NCI-H1048 (cell line): ENCODE results near the gene NAB2.
"Not testable (repeated sequence)": the region's sequence is repeated elsewhere in the genome, so short reads cannot be mapped to it uniquely, and the experiment has no call there.

Experiments used
- DNase-seq: peaks from one replicate; lab custom pipeline; 2025; lab: John Stamatoyannopoulos, UW

Gene NAB2

DNA sequence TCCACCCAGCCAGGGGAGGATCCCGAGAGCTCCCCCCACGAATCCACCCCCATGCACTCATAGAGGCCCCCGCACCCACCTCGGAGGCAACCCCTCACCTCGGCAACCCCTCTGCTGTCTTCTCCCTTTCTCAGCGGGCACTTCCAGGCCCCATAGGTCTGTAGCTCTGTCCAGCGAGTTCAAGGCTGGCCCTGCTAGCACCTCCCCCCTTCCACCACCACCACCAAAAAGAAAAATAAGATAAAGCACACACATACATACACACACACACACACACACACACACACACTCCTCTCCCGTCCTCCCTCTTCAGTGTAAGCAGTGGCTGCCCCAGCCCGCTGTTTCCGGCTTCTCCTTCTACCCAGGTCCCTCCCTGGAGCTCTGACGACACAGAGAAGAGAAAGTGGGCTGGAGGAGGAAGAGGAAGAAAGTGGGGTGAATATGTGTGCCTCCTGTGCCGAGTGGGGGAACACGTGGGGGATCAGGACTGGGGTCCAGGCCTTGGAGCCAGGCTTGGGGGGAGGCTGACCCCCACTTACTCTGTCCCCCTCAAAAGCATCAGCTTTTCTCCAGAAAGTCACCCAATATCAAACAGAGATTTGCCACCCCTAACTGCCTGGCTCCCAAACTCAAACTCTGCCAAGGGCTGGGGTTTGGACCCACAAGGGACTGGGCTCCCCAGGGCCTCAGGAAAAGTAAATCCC is 22.3 kb downstream of the NAB2 start, which contains the start of gene STAT6:
Gene STAT6 (minus strand): TSS at position 332 of the 704 bp plus-strand sequence. CDS start 3,084 bp downstream, outside the sequence.
- DNase-seq, result no peak

DNA sequence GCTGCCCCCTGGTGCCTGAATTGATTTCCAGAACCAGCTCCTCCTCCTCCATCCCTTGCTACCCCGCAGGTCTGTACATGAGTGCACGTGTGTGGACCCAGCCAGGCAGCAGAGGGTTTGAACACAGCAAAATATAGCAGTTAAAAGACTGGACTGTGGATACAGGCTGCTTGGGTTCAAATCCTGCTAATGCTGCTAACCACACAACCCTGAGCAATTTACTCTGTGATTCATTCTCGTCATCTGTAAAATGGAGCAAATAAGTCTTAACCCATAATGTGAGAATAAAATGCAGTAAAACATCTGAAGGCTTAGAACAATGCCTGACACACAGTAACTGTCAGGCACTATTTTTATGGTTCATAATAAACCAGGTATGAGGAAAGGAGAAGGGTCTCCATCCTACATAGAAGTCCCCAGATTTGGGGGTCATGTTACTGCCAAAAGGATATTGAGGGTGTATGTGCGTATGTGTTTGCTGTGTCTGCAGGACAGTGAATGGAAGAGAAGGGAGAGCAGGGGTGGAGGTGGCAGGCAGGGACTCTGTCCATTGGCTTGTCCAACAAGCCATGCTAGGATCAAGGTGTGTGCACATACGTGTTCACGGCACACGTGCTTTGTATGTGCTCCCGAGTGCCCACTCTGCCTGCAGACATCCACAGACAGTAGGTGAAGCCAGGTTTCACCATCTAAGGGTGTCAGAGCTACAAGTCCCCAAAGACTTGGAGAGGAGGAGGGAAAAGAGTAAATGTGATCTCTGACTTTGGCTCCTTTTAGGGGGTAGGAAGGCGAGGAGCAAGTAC is 23.8 kb downstream of the NAB2 start:
- no peak for DNase-seq

DNA sequence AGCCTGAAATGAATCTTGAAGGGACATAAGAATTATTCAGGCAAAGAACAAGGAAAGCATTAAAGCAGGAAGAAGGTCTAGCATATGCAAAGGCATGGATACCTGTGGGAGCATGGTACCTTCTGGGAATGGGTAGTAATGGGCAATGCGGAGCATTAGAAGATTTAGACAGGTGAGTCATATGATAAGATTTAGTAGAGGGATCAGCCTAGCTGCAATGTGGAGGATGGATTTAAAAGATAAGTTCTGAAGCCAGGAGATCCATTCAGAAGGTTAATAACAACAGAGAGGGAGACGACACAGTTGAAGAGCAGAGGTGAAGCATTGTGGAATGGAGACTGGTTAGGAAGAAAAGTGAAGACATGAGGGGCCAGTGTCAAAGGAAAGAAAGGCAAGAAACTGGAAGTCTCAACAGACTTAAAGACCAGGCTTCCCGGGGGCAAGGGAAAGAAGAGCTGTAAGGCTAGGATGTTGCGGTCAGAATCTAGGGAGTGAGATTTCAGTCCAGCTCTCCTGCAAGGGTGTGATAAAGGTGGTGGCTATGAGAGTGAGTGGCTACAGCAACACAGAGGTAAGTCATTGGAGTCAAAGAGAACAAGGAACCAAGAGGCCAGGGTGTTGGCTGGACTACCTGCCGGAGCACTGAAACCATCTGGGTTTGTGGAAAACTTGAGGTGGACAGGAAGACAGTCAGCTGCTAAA is 27.8 kb downstream of the NAB2 start:
- no peak for DNase-seq

DNA sequence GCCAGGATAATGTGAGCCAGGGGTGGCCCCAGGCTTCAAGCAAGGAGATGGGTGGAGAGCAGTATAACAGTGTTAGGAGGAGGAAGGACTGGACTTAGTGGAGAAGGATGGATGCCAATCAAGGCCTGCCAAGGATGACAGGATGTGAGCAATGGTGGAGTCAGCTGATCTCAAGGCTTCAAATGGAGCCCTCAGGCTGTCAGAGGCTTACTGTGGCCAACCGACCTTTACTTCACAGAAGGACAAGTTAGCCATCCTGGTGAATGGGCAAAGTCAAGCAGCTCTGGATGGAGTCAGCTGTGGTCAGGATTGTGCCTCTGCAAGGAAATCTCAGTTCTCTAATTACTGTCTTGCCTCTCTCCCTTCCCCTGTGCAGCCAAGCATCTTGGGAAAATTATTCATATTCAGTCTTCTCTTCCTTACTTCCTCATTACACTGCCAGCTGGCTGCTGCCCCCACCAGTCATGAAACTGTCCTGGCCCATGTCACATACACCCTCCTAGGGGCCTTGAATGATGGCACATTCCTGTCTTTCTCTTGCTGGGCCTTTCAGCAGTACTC is 29.9 kb downstream of the NAB2 start:
- no peak for DNase-seq

DNA sequence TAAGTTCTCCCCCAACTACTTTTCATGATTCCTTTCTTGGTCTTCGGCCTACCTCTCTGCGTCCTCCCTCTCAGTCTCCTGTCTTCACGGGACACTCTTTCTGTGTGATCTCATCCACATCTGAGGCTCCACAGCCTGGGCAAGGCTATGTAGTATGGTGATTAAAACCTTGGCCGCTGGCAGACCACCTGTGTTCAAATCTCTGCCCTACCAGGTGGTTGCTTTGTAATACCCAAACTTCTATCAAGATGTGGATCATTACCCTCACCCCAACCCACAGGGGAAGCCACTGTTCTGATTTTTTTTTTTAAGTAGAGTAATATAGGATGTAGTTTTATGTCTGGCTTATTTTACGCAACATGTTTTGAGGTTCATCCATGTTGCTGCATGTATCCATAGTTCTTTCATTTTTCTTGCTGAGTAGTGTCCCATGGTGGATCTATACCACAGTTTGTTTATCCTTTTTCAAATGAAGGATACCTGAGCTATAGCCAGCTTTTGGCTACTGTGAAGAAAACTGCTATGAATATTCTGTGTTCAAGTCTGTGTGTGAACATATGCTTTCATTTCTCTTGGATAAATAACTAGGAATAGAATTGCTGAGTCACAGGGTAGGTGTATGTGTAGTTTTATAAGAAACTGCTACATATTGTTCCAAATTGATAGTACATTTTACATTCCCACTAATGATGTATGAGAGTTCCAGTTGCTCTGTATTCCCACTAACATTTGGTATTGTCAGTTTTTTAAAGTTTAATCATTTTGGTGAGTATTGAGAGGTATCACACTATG is 30.6 kb downstream of the NAB2 start:
- DNase-seq, result no peak

DNA sequence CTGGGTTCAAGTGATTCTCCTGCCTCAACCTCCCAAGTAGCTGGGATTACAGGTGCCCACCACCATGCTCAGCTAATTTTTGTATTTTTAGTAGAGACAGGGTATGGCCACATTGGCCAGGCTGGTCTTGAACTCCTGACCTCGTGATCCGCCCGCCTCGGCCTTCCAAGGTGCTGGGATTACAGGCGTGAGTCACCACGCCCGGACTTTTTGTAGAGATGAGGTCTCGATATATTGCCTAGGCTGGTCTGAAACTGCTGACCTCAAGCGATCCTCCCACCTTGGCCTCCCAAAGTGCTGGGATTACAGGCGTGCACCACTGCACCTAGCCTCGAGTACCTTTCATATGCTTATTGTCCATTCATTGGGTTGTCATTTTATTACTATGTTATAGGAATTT is 31.8 kb downstream of the NAB2 start:
- DNase-seq, result not testable (repeated sequence)

DNA sequence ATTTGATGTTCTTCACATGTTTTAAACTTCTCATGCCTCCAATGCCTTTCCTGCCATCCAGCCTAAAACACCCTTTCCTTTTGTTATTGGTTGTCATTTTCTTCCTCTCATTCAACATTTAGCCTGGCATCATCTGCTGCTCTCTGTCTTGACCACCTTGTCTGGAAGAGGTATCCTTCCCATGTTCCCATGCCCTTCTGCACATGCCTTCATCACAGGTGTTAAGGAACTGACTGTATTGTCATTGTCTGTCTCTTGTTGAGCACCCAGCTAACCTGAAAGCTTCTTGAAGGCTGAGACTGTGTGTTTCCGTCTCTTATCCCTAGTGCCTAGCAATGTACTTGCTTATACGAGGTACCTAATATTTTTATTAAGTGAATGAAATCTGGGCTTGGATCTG is 34.9 kb downstream of the NAB2 start:
- no peak for DNase-seq

DNA sequence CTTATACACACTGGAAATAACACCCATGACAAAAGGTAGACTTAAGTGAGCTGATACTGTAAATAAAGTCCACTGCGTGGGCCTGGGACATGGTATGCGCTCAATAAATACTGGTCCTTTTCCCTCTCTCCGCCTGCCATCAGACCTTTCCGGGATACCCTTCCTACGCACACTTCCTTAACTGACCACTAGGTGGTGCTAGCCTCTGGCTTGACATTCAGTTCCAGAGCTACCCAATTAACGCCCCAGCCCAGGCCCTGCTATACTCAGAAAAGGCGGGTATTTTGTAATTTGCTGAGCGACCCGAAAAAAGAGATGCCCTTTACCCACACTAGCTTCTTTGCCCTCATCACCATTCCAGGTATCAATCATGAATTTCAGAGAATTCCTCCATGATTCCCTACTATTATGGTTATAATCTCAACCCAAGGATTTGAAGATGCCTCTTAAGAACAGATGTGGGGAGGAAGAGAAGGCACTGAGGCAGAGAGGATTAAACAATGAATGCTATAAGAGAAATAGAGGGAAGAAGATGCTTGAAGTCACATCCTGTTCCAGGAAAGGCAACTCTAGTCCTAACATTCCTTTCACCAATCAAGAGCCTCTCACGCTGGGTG is 35.5 kb downstream of the NAB2 start:
- peak; percentile 66 for DNase-seq

DNA sequence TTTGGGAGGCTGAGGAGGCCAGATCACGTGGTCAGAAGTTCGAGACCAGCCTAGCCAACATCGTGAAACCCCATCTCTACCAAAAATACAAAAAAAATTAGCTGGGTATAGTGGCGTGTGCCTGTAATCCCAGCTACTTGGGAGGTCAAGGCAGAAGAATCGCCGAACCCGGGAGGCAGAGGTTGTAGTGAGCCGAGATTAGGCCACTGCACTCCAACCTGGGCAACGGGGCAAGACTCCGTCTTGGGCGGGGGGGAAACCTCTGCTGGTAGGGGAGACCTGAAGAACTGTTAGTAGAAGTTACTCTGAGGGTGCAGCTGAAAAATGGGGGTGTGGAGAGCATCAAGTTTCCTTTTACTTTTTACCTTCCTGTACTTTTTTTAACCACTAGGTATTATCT is 37.1 kb downstream of the NAB2 start:
- DNase-seq, result no peak

DNA sequence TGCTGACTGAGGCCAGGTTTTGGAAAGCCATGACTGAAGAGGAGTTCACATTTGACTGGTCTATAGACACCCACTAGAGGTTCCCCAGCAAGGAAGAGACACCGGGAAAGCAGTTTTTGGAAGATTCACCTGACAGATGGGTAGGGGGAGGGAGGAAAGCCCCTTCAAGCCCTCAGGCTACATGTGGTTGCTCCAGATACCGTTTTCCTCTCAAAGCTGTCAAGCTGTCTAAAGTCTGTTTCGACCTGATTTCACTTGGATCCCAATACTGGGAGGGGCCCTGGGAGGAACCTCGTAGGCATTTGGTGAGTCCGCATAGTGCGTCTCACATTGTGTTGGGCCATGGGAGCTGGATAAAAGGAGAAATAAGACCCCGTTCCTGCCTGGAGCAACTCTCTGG is 37.6 kb downstream of the NAB2 start:
- no peak for DNase-seq

DNA sequence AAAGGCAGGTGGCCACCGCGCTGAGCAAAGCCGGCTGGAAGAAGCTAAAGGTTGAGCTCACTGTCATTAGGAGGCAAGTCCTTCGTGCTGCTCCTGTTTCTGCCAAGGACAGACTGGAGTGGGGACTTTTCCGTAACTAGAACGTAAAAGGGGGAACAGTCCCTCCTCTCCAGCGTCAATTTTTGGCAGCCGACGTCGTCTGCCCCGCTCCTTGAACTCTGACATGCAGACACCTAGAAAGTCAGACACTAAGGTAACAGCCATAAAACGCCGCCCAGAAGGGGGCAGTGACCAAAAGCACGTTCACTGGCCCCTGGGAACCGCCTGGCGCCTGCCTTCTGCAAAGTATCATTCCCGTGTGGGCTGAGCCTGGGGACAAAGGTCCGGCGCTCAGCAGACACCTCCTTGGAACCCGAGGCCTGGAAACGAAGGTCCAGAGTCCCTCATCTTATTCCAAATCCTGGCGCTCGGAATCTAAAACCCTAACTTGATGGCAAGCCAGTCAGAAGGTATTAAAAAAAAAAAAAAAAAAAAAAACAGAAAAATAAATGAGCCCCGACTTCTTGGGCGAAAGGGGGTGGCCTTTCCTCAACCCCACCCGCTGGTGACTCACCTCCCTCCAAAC is 38.3 kb downstream of the NAB2 start:
- no peak for DNase-seq

DNA sequence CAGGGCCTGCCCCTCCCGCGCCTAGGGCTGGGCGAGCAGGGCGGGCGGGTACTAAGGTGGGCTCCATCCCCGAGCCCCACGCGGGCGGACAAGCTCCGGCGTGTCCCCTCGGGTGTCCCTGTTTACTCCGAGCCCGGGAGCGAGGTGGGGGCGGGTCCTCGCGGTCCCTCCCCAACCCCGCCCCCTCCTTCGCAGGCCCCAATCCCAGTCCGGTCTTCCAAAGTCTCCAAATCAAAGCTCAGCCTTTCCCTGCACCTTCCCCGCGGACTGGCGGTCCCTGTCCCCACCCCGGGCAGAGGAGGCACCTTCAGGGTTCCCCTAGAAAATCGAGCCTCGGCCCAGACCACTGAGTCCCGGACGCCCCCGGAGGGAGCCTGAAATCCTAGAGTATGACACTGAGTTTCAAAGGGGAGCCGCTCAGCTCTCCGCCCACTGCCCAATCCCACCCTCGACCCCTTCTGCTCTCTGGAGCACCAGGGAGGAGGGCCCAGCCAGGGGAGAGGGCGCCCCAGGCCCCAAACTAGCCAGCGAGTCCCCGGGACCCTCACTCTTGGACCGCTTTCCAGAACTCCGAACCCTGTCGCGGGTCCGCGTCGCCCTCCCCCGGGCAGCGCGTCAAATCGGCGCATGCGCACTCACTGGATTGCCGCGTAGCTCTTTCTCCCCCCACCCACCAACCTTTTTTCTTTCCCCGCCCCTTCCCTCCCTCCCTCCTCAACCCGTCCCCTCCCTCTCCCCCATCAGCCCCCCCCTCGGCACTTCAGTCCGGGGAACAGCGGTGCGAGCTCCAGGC is 39.0 kb downstream of the NAB2 start, which contains the start of gene LRP1:
Gene LRP1 (plus strand): TSS at position 758 of the 793 bp plus-strand sequence. CDS start 482 bp downstream, outside the sequence.
- DNase-seq, result no peak

DNA sequence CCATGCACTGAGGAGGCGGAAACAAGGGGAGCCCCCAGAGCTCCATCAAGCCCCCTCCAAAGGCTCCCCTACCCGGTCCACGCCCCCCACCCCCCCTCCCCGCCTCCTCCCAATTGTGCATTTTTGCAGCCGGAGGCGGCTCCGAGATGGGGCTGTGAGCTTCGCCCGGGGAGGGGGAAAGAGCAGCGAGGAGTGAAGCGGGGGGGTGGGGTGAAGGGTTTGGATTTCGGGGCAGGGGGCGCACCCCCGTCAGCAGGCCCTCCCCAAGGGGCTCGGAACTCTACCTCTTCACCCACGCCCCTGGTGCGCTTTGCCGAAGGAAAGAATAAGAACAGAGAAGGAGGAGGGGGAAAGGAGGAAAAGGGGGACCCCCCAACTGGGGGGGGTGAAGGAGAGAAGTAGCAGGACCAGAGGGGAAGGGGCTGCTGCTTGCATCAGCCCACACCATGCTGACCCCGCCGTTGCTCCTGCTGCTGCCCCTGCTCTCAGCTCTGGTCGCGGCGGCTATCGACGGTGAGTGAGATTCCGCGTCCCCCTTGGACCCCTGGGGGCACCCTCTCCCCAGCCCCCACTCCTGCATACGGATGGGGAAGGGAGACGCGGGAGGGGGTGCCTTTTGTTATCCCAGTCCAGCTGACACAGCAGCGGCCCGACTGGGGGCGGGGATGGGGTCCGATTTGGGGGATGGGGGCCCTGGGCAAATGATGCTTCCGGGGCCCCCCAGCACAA is 39.8 kb downstream of the NAB2 start:
- no peak for DNase-seq

DNA sequence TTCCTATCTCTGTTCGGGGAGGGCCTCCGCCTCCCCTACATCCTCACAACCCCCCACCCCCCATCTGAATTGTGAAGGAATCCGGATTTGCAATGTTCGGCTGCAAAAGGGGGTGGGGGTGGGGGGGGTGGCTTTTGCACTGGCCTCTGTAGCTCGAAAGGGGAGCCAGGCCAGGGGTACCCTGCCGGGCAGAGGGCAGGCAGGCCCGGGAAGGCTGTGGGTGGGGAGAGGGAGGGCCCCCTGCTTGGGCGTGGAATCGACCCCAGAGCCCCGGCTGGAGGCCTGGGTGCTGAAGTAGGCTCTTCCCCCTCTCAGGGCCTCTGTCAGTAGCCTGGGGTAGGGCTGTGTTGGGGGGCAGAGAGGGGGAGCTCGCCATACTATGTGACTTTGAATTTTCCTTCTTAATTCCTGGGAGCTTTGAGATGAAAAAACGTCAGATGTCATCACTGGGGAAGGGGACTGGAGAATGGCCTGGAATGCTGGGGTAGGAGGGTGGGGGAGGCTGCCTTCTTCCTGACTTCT is 40.5 kb downstream of the NAB2 start:
- no peak for DNase-seq

DNA sequence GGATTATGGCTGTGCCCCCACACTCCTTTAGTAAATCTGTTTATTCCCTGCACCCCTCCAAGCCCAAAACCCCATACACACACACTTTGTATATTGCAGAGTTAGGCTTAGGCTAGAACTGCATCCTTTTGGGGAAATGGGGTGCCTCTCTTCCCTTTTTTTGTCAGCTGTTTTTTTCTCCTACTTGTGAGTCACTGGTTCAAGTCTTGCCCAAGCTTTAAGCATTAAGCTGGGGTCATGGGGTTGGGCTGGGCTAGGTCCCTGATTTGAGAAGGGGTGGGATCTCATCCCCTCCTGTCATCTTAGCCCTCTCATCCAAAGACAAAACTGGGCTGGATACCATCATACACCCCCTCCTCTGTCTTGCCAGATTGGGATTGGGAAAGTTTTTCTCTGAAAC is 41.0 kb downstream of the NAB2 start:
- DNase-seq, result no peak

DNA sequence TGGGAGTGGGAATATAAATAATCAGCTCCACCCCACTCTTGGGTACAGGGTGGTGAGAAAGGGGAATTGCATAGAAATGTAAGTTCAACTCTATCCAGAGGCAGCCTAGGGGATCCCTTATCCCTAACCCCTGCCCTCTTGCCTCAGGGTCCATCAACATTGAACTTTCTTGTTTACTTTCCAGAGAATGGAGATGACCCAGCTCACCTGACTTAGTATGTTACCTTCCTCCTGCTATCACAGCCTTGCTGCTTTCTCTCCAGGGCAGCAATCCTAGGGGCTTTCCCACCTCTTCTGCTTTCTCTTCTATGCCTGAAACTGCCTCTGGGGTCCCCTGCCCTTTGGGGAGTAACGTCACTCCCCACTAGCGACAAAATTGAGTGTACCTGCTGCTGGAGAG is 42.0 kb downstream of the NAB2 start:
- no peak for DNase-seq

DNA sequence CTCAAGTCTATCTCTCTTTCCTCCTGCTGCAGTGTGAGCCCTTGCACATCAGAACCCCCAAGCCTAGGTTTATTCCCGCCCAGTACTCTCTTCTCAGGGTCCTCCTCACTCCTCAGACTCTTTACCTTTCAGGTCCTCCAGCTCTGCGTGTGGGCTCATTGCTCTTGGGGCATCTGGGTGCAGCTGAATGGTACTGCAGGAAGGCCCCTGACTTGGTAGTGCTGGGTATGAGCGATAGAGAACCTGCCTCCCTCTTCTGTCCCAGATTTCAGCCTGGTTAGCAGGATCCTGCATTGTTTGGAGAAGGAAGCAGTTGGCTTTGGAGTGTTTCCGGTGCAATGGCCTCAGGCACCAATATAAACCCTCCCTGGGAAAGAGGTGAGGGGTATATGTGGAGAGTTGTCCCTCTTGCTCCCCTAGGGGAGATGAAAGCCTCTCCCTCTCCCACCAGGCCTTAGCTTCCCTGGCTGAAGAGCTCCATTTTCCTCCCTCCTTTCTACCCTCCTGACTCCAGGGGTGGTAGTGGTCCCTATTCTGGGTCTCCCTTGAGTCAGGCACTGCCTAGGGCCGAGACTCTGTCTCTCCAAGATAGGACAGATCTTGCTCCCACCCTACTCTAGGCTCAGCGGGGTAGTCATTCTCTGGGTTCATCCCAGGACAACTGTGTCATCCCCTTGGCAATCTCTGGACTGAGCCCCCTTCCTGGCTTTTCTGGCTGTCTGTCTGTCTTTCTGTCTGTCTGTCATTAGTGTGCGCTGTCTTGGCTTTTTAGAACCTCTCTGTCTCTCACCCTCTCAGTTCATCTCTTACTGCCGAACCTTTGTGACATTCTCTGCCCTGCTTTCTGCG is 43.2 kb downstream of the NAB2 start:
- DNase-seq, result no peak

DNA sequence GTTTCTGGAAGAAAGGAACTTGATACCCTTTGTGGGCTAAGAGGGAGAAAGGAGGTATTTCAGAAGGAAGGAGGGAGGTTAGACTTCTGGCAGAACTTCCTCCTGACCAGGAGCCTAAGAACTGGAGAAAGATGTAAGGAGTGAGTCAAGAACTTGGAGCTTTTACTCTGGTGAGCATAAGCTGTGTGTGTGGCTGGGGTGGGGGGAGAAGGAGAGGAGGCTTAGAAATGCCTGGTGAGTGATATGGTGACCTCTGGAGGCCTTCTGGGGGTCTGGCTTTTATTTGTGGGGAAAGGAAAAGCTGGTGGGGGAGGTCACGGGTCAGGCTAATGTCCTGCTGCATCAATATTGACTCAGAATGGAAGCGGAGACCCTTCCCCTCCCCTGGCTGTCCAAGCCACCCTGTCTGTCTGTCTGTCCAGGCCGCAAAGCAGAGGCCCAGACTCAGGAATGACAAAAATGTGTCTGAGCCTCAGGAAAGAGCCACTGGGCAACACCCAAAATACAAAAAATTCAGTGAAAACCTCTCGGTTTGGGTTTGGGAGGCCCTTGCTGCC is 44.2 kb downstream of the NAB2 start:
- DNase-seq, result no peak
